Measurements from ENCODE around the gene HRCT1.

The HRCT1 gene

GRCh38 chr9:35948451-35948850 lies 42.4 kb downstream of the HRCT1 start:
- Histone ChIP-seq H3K9me3 (ENCODE audit: insufficient read depth, low read depth, low read length) (no peaks in the 10 kb centered on the region), H3F3A (ENCODE audit: low read depth) (no peaks in the 10 kb centered on the region), H3K4me1 (ENCODE audit: insufficient read depth, low read length, poor library complexity, severe bottlenecking) (peaks cover 37% of the 10 kb centered on the region), H3K79me2 (ENCODE audit: insufficient read depth, low read length) (no peaks in the 10 kb centered on the region), H3K4me2 (ENCODE audit: low read depth, low read length, poor library complexity, severe bottlenecking) (no peak overlapping the region), H3K9ac (ENCODE audit: low read depth, low read length, poor library complexity, severe bottlenecking) (no peak overlapping the region), H2AFZ (ENCODE audit: low read length) (peak overlapping the region; percentile 81; the same call in 1 of the 2 replicates), H3K36me3 (ENCODE audit: insufficient read depth, low read length) (no peaks in the 10 kb centered on the region), H3K4me3 (ENCODE audit: low read length, poor library complexity, severe bottlenecking) (no peak overlapping the region), H3K27me3 (ENCODE audit: insufficient read depth, low read length, poor library complexity, severe bottlenecking) (no peaks in the 10 kb centered on the region), H4K20me1 (ENCODE audit: insufficient read depth, low read length, poor library complexity, severe bottlenecking) (no peaks in the 10 kb centered on the region), H3K9me2 (replicated peaks; ENCODE audit: low read depth, low read length) (no peaks in the 10 kb centered on the region)
- TF ChIP-seq CTCF (conservative IDR thresholded peaks at IDR 0.05; ENCODE audit: low read length) (no peak), EZH2phosphoT487 (IDR thresholded peaks at IDR 0.05; ENCODE audit: borderline replicate concordance) (no peak)

- H3F3A ChIP-seq (ENCODE audit: low read depth) = no peaks in the 10 kb centered on the region
- no peaks in the 10 kb centered on the region for H3K9me3 ChIP-seq (ENCODE audit: insufficient read depth, low read depth, low read length)
- H3K4me1 ChIP-seq (ENCODE audit: insufficient read depth, low read length, poor library complexity, severe bottlenecking) = peaks cover 32% of the 10 kb centered on the region
- peak overlapping the region; percentile 81 for H2AFZ ChIP-seq (ENCODE audit: low read length)
- H3K9ac ChIP-seq (ENCODE audit: low read depth, low read length, poor library complexity, severe bottlenecking) = peak overlapping the region; percentile 17
- TF ChIP-seq CTCF (conservative IDR thresholded peaks at IDR 0.05; ENCODE audit: low read length) = no peak
- TF ChIP-seq EZH2phosphoT487 (IDR thresholded peaks at IDR 0.05; ENCODE audit: borderline replicate concordance) = no peak
- no peaks in the 10 kb centered on the region for H3K36me3 ChIP-seq (ENCODE audit: insufficient read depth, low read length)
- H3K79me2 ChIP-seq (ENCODE audit: insufficient read depth, low read length) = no peaks in the 10 kb centered on the region
- no peak overlapping the region for H3K4me3 ChIP-seq (ENCODE audit: low read length, poor library complexity, severe bottlenecking)
- H4K20me1 ChIP-seq (ENCODE audit: insufficient read depth, low read length, poor library complexity, severe bottlenecking) = no peaks in the 10 kb centered on the region
- no peaks in the 10 kb centered on the region for H3K27me3 ChIP-seq (ENCODE audit: insufficient read depth, low read length, poor library complexity, severe bottlenecking)
- H3K9me2 ChIP-seq (replicated peaks; ENCODE audit: low read depth, low read length) = no peaks in the 10 kb centered on the region
- H3K4me2 ChIP-seq (ENCODE audit: low read depth, low read length, poor library complexity, severe bottlenecking) = peak overlapping the region; percentile 5
These were observed 42.9 kb downstream of the HRCT1 start for GRCh38 chr9:35948901-35949318.

GRCh38 chr9:35951736-35952135 lies 45.7 kb downstream of the HRCT1 start:
- H3K9ac ChIP-seq (ENCODE audit: low read depth, low read length, poor library complexity, severe bottlenecking) = no peak overlapping the region
- H3K4me1 ChIP-seq (ENCODE audit: insufficient read depth, low read length, poor library complexity, severe bottlenecking) = peaks cover 11% of the 10 kb centered on the region

More at GRCh38 chr9:35951736-35952135, 45.7 kb downstream of the HRCT1 start:
- no peaks in the 10 kb centered on the region for H3F3A ChIP-seq (ENCODE audit: low read depth)
- no peaks in the 10 kb centered on the region for H3K27me3 ChIP-seq (ENCODE audit: insufficient read depth, low read length, poor library complexity, severe bottlenecking)
- H3K4me3 ChIP-seq (ENCODE audit: low read length, poor library complexity, severe bottlenecking) = no peak overlapping the region
- H2AFZ ChIP-seq (ENCODE audit: low read length) = no peak overlapping the region
- H3K9me3 ChIP-seq (ENCODE audit: insufficient read depth, low read depth, low read length) = no peaks in the 10 kb centered on the region
- TF ChIP-seq EZH2phosphoT487 (IDR thresholded peaks at IDR 0.05; ENCODE audit: borderline replicate concordance) = no peak
- TF ChIP-seq CTCF (conservative IDR thresholded peaks at IDR 0.05; ENCODE audit: low read length) = no peak
- H4K20me1 ChIP-seq (ENCODE audit: insufficient read depth, low read length, poor library complexity, severe bottlenecking) = no peaks in the 10 kb centered on the region
- H3K79me2 ChIP-seq (ENCODE audit: insufficient read depth, low read length) = no peaks in the 10 kb centered on the region
- no peaks in the 10 kb centered on the region for H3K9me2 ChIP-seq (replicated peaks; ENCODE audit: low read depth, low read length)
- no peaks in the 10 kb centered on the region for H3K36me3 ChIP-seq (ENCODE audit: insufficient read depth, low read length)
- no peak overlapping the region for H3K4me2 ChIP-seq (ENCODE audit: low read depth, low read length, poor library complexity, severe bottlenecking)
